AG10803 (cell line): ENCODE data around the gene PCSK9.

ENCODE experiments used
- DNase-seq: peaks from one replicate; pipeline ENCODE4 v3.0.0; 2010; ENCODE audit warnings: low read depth
- H3K4me3 ChIP-seq: 2 replicates; pipeline ENCODE4 v1.5.1; 2011; ENCODE audit warnings: mild to moderate bottlenecking, low read length, control low read depth
- TF ChIP-seq, protein P1 (sequence below): conservative IDR thresholded peaks from 2 replicates; pipeline ENCODE4 v1.5.1; 2011; ENCODE audit warnings: mild to moderate bottlenecking, low read length, control low read depth, inconsistent platforms

Gene PCSK9

DNA sequence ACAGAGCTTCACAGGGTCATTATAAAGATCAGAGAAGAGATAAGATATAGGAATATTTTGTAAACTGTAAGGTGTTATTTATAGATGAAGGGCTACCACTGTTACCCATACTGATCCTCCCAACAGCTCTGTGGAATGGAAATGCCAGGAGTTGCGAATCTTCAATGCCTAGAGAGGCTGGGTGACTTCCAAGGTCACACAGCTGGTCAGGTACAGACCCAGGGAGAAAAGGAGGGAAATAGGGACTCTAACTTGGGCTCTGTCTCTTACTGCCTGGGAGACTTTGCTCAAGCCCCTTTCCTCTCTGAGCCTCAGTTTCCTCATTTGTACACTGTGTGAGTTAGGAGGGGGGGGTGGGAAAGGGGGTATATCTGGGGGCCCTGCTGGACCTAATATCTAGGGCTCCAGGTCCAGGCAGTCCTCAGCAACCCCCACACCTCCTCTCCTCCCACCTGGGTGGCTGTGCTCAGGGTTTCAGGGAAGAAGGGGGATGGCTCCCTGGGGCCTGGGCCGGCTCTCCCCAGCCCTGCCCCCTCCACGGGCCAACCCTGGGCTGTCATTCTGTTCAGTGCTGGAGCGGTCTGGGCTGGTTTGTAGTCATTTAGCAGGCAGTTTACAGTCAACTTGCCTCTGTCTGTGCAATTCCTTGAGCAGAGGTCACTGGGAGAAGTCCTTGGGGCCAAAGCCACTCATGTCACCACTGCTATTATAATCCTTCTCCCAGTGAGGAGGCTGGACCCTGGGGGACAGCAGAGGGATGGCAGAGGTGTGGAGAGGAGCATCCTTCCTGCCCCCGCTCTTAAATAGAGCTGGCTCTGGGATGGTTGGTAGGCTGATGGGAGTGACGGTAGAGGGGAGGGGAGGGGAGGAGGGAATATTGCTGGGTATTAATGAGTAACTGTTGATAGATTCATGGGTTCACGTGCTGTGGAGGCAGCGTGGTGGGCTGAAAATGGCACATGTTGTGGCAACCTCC is 39.0 kb upstream of the PCSK9 start:
- DNase-seq: no peak
- no peak overlapping the region for H3K4me3 ChIP-seq
- TF ChIP-seq, protein P1, sequence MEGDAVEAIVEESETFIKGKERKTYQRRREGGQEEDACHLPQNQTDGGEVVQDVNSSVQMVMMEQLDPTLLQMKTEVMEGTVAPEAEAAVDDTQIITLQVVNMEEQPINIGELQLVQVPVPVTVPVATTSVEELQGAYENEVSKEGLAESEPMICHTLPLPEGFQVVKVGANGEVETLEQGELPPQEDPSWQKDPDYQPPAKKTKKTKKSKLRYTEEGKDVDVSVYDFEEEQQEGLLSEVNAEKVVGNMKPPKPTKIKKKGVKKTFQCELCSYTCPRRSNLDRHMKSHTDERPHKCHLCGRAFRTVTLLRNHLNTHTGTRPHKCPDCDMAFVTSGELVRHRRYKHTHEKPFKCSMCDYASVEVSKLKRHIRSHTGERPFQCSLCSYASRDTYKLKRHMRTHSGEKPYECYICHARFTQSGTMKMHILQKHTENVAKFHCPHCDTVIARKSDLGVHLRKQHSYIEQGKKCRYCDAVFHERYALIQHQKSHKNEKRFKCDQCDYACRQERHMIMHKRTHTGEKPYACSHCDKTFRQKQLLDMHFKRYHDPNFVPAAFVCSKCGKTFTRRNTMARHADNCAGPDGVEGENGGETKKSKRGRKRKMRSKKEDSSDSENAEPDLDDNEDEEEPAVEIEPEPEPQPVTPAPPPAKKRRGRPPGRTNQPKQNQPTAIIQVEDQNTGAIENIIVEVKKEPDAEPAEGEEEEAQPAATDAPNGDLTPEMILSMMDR: no peak

DNA sequence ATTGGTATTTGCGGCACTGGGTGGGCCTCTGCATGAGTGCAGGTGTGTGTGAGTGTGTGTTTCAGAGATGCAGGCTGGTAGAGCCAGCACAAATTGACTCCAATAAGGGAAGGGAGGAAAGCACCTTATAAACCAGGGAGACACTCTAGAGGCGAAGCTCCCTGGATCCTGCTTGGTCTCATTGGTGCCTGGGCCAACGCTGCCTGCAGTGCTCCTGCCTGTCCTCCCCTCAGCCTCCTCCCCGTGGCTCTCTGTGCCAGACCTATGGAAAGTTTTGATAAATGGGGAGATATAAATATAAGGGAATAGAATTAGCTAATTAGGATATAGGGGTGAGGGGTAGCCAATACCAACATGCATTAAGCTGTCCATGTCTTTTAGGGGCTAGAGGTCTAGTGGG is 38.0 kb upstream of the PCSK9 start:
- TF ChIP-seq, protein P1: no peak
- no peak overlapping the region for H3K4me3 ChIP-seq
- DNase-seq: no peak

DNA sequence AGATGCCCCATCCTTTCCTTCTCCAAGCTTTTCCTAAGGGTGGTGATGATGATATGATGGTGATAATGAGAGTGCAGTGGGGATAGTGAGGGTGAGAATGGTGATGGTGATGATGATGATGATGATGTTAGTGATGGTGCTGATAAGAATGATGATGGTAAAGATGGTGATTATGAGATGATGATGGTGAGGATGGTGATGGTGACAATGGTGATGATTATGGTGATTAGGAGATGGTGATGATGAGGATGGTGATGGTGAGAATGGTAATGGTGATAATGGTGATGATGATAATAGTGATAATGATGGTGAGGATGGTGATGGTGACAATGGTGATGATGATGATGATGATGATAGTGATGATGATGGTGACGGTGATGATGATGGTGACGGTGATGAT is 36.7 kb upstream of the PCSK9 start:
- DNase-seq: no peak
- TF ChIP-seq, protein P1: no peak
- H3K4me3 ChIP-seq: no peak overlapping the region

DNA sequence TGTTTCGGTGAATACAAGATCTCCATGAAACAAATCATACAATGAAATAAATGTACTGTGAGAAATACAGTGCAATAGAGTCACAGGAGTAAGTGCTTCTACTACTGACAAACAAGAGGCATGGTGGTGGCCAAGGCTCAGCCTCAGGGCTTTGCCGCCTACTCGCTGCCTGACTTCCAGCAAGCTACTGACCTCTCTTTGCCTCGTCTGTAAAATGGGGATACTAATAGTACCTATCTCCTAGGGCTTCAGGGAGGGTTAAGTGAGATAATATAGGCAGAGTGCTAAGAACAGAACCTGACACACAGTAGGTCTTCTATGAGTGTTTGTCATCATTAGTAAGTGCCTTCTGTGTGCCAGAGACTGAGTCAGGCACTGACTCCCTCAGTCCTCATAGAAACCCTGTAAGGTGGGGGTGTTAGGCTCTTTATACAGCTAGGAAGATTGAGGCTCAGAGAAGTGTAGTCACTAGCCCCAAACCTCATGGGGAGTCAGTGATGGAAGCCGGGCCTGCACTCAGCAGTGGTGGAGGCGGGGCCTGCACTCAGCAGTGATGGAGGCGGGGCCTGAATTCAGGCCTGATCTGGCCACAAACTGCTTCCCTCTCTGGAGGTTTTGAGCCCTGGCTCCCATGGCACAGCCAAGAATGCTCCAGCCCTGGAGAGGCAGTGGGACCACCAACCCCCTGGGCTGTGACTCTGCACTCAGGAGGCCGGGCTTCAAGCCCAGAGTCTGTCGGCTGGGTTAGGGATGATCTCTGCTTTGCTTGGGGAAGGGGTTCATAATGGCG is 33.8 kb upstream of the PCSK9 start:
- DNase-seq: no peak
- H3K4me3 ChIP-seq: no peak overlapping the region
- TF ChIP-seq, protein P1: no peak

DNA sequence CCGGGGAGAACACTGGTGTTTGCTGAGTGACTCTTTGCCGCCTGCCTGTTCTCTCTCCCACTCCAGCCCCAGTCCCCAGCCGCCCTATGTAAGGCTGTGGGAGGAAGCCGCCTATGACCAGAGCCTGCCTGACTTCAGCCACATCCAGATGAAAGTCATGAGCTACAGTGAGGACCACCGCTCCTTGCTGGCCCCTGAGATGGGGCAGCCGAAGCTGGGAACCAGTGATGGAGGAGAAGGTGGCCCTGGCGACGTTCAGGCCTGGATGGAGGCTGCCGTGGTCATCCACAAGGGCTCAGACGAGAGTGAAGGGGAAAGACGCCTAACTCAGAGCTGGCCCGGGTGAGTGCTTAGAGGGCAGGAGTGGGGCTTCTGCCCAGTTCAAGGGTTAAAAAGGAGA is 32.4 kb upstream of the PCSK9 start:
- DNase-seq: no peak
- TF ChIP-seq, protein P1: no peak
- H3K4me3 ChIP-seq: no peak overlapping the region

DNA sequence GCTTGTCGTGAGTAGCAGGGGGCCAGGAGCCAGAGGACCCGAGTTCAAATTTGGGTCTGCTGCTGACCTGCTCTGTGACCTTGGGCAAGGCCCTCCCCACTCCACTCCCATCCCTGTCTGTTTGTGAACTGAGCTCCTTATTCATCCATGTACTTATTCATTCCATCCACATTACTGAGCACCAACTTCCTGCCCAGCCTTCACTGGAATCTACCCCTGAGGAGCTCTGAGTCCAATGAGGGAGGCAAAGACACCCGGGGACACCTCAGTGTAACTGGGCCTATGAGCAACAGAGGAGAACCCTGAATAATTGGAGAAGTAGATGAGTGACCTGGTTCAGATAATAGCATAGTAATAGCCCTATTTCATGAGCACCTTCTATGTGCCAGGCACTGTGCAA is 31.7 kb upstream of the PCSK9 start:
- TF ChIP-seq, protein P1: no peak
- DNase-seq: peak; percentile 76
- H3K4me3 ChIP-seq: no peak overlapping the region
